Neuronal stem cell (in vitro differentiated cells): ENCODE results near the gene CRHR1.

Experiments
- DNase-seq: peaks from one replicate; pipeline ENCODE4 v3.0.0-alpha.2; 2013; ENCODE audit warnings: low spot score
- H2AFZ ChIP-seq: one replicate; pipeline ENCODE4 v1.6.1; 2013; ENCODE audit warnings: mild to moderate bottlenecking, low read length, inconsistent platforms
- H2AK5ac ChIP-seq: 2 replicates; pipeline ENCODE4 v1.6.1; 2013; ENCODE audit warnings: low read depth, mild to moderate bottlenecking, inconsistent platforms, low read length, moderate library complexity, mixed read lengths
- H2BK120ac ChIP-seq: 2 replicates; pipeline ENCODE4 v1.6.1; 2013; ENCODE audit warnings: low read depth, mild to moderate bottlenecking, inconsistent platforms, low read length, moderate library complexity, mixed read lengths
- H2BK12ac ChIP-seq: one replicate; pipeline ENCODE4 v1.6.1; 2013; ENCODE audit warnings: low read length, inconsistent platforms
- H2BK15ac ChIP-seq: 2 replicates; pipeline ENCODE4 v1.6.1; 2013; ENCODE audit warnings: mild to moderate bottlenecking, low read length, inconsistent platforms, mixed read lengths
- H2BK5ac ChIP-seq: one replicate; pipeline ENCODE4 v1.6.1; 2013; ENCODE audit warnings: inconsistent platforms, mild to moderate bottlenecking, low read length, moderate library complexity
- H3K14ac ChIP-seq: one replicate; pipeline ENCODE4 v1.6.1; 2013; ENCODE audit warnings: low read length, inconsistent platforms
- H3K18ac ChIP-seq: 2 replicates; pipeline ENCODE4 v1.6.1; 2013; ENCODE audit warnings: low read length, inconsistent platforms
- H3K23ac ChIP-seq: 2 replicates; pipeline ENCODE4 v1.6.1; 2013; ENCODE audit warnings: low read depth, mild to moderate bottlenecking, mixed read lengths, low read length, inconsistent platforms; ENCODE audit not compliant: poor library complexity
- H3K27ac ChIP-seq: replicated peaks from 3 replicates; pipeline ENCODE4 v1.5.1; 2013; ENCODE audit warnings: low read length, inconsistent platforms
- H3K27me3 ChIP-seq, 3 experiments: 2 replicates each; pipeline ENCODE4 v1.6.1; 2013; ENCODE audit warnings: low read length in 3 of 3, mild to moderate bottlenecking in 2 of 3, inconsistent platforms in 1 of 3, low read depth in 1 of 3, mixed read lengths in 1 of 3, moderate library complexity in 1 of 3; ENCODE audit not compliant: control insufficient read depth in 3 of 3, insufficient read depth in 3 of 3
- H3K36me3 ChIP-seq, 2 donors: replicated peaks in 1 of 2; 2 replicates each; pipeline ENCODE4 v1.6.1; 2013; ENCODE audit warnings: low read length in 2 of 2; ENCODE audit not compliant: control insufficient read depth in 2 of 2, insufficient read depth in 2 of 2
- H3K4ac ChIP-seq: 2 replicates; pipeline ENCODE4 v1.6.1; 2013; ENCODE audit warnings: inconsistent platforms, mild to moderate bottlenecking, low read length, moderate library complexity
- H3K4me1 ChIP-seq, 2 donors: 1 replicate in 1 of 2; 2 replicates in 1 of 2; pipeline ENCODE4 v1.6.1; 2013; ENCODE audit warnings: low read length in 2 of 2, low read depth in 1 of 2; ENCODE audit not compliant: control insufficient read depth in 2 of 2, insufficient read depth in 1 of 2
- H3K4me2 ChIP-seq: one replicate; pipeline ENCODE4 v1.6.1; 2013; ENCODE audit warnings: mild to moderate bottlenecking, low read length, inconsistent platforms; ENCODE audit not compliant: insufficient read depth, poor library complexity, severe bottlenecking
- H3K4me3 ChIP-seq, 2 donors: 2 replicates each; pipeline ENCODE4 v1.5.1; 2013; ENCODE audit warnings: low read length in 2 of 2, mild to moderate bottlenecking in 2 of 2, inconsistent platforms in 1 of 2, moderate library complexity in 1 of 2
- H3K79me1 ChIP-seq: one replicate; pipeline ENCODE4 v1.6.1; 2013; ENCODE audit warnings: low read depth, mild to moderate bottlenecking, inconsistent platforms, low read length, moderate library complexity
- H3K9ac ChIP-seq: one replicate; pipeline ENCODE4 v1.6.1; 2013; ENCODE audit warnings: mild to moderate bottlenecking, low read depth, low read length, inconsistent platforms; ENCODE audit not compliant: poor library complexity
- H3K9me3 ChIP-seq, 2 donors: replicated peaks in 1 of 2; 2 replicates each; pipeline versions ENCODE3 to v1.6.1; 2013; ENCODE audit warnings: low read length in 2 of 2, mild to moderate bottlenecking in 2 of 2, inconsistent platforms in 1 of 2, low read depth in 1 of 2, mixed read lengths in 1 of 2, moderate library complexity in 1 of 2; ENCODE audit not compliant: control insufficient read depth in 2 of 2, insufficient read depth in 1 of 2
- H4K8ac ChIP-seq: one replicate; pipeline ENCODE4 v1.6.1; 2013; ENCODE audit warnings: low read depth, mild to moderate bottlenecking, inconsistent platforms, low read length, moderate library complexity
- H4K91ac ChIP-seq: one replicate; pipeline ENCODE4 v1.6.1; 2013; ENCODE audit warnings: low read length, low read depth, mild to moderate bottlenecking, inconsistent platforms; ENCODE audit not compliant: poor library complexity
- WGBS, 2 donors: extraction: QIAGEN DNeasy Blood & Tissue Kit; methylation state at CpG; one replicate each; pipeline ENCODE4 v1.1.7; 2013; ENCODE audit warnings: missing lambda C conversion rate in 2 of 2, mixed read lengths in 1 of 2; ENCODE audit not compliant: insufficient read length in 2 of 2, insufficient replicate concordance in 1 of 2; ENCODE audit errors: extremely low coverage in 2 of 2; 5-methylcytosine and 5-hydroxymethylcytosine counted together

CRHR1 gene

DNA sequence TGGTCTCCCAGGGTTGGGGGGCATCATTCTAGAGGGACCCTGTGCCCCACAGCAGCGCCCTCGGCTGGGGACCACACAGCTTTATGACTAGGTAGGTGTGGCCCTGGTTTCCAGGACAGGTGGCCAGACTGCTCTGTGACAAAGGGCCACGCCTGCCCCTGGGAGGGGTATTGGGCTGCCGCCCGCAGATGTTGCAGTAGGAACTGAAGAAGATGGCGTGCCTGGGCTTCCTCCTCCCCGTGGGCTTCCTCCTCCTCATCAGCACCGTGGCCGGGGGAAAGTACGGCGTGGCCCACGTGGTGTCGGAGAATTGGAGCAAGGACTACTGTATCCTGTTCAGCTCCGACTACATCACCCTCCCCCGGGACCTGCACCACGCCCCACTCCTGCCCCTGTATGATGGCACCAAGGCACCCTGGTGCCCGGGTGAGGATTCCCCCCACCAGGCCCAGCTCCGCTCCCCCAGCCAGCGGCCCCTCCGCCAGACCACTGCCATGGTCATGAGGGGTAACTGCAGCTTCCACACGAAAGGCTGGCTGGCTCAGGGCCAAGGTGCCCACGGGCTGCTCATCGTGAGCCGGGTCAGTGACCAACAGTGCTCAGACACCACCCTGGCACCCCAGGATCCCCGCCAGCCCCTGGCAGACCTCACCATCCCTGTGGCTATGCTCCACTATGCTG, 60.7 kb downstream of the CRHR1 start, which contains the start of gene SPPL2C:
SPPL2C (plus strand) TSS at position 187 of the 681 bp plus-strand sequence; CDS start at position 213, 26 bp downstream.
- Histone ChIP-seq H3K4me2 (no peak within 1 kb of the TSS), H3K9ac (no peak within 1 kb of the TSS), H2AK5ac (peak within 1 kb of the TSS; percentile 57), H3K4me1 (no peaks in the 10 kb centered on the region), H3K79me1 (no peaks in the 10 kb centered on the region), H3K4me3 (no peak within 1 kb of the TSS), H4K91ac (no peak within 1 kb of the TSS), H2BK12ac (no peak within 1 kb of the TSS), H3K23ac (peak within 1 kb of the TSS; percentile 13), H3K4ac (peak within 1 kb of the TSS; percentile 47), H4K8ac (peak within 1 kb of the TSS; percentile 68), H2BK5ac (no peak within 1 kb of the TSS), H3K36me3 (no peaks in the 10 kb centered on the region), H2BK15ac (no peak within 1 kb of the TSS), H2BK120ac (peak within 1 kb of the TSS; percentile 20), H3K14ac (no peak within 1 kb of the TSS), H3K9me3 (no peaks in the 10 kb centered on the region), H2AFZ (no peak within 1 kb of the TSS), H3K27ac (no peak within 1 kb of the TSS), H3K18ac (peak within 1 kb of the TSS; percentile 68), H3K27me3 (peaks cover 0 to 7% (median 0%) of the 10 kb centered on the region in 3 experiments)
- DNase-seq: no peak
- no CpG with 5 or more reads among the region's 25 CpGs for WGBS, 2 donors

DNA sequence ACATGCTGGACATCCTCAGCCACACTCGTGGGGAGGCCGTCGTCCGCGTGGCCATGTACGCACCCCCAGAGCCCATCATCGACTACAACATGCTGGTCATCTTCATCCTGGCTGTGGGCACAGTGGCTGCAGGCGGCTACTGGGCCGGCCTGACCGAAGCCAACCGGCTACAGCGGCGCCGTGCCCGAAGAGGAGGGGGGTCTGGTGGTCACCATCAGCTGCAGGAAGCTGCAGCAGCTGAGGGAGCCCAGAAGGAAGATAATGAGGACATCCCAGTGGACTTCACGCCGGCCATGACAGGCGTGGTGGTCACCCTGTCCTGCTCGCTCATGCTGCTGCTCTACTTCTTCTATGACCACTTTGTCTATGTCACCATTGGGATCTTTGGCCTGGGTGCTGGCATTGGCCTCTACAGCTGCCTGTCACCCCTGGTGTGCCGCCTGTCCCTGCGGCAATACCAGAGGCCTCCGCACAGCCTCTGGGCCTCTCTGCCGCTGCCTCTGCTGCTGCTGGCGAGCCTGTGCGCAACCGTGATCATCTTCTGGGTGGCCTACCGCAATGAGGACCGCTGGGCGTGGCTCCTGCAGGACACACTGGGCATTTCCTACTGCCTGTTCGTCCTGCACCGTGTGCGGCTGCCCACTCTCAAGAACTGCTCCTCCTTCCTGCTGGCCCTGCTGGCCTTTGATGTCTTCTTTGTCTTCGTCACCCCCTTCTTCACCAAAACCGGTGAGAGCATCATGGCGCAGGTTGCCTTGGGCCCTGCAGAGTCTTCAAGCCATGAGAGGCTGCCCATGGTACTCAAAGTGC, 61.5 kb downstream of the CRHR1 start:
- Histone ChIP-seq H2BK120ac (peak overlapping the region; percentile 62), H4K8ac (peak overlapping the region; percentile 68), H2BK12ac (no peak overlapping the region), H3K18ac (peak overlapping the region; percentile 68), H3K9ac (no peak overlapping the region), H2AFZ (no peak overlapping the region), H2BK5ac (no peak overlapping the region), H3K4me1 (no peaks in the 10 kb centered on the region), H3K23ac (peak overlapping the region; percentile 13), H2BK15ac (no peak overlapping the region), H2AK5ac (peak overlapping the region; percentile 57), H3K4me3 (no peak overlapping the region), H3K27me3 (peaks cover 0 to 7% (median 0%) of the 10 kb centered on the region in 3 experiments), H3K36me3 (no peaks in the 10 kb centered on the region), H3K14ac (no peak overlapping the region), H3K27ac (no peak overlapping the region), H3K4ac (peak overlapping the region; percentile 47), H3K9me3 (no peaks in the 10 kb centered on the region), H3K79me1 (no peaks in the 10 kb centered on the region), H4K91ac (no peak overlapping the region), H3K4me2 (no peak overlapping the region)
- no peak for DNase-seq
- no CpG with 5 or more reads among the region's 35 CpGs for WGBS, 2 donors

DNA sequence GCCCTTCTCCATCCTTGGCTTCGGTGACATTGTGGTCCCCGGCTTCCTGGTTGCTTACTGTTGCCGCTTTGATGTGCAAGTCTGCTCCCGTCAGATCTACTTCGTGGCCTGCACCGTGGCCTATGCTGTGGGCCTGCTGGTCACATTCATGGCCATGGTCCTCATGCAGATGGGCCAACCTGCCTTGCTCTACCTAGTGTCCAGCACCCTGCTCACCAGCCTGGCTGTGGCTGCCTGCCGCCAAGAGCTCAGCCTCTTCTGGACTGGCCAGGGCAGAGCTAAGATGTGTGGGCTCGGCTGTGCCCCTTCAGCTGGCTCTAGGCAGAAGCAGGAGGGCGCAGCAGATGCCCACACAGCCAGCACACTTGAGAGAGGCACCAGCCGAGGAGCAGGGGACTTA, 62.1 kb downstream of the CRHR1 start:
- no peak overlapping the region for H2BK15ac ChIP-seq
- H3K18ac ChIP-seq: peak overlapping the region; percentile 74
- no peak overlapping the region for H3K27ac ChIP-seq
- H2AK5ac ChIP-seq: no peak overlapping the region
- WGBS, 2 donors: no CpG with 5 or more reads among the region's 10 CpGs
- no peaks in the 10 kb centered on the region for H3K9me3 ChIP-seq
- no peak overlapping the region for H3K4me3 ChIP-seq
- H3K79me1 ChIP-seq: no peaks in the 10 kb centered on the region
- H2AFZ ChIP-seq: no peak overlapping the region
- no peak overlapping the region for H3K9ac ChIP-seq
- H4K8ac ChIP-seq: no peak overlapping the region
- peaks cover 0 to 4% (median 0%) of the 10 kb centered on the region in 3 experiments for H3K27me3 ChIP-seq
- no peak overlapping the region for H2BK12ac ChIP-seq
- H3K4ac ChIP-seq: no peak overlapping the region
- H3K4me1 ChIP-seq: no peaks in the 10 kb centered on the region
- no peak overlapping the region for H4K91ac ChIP-seq
- peak overlapping the region; percentile 82 for H3K23ac ChIP-seq
- H2BK120ac ChIP-seq: peak overlapping the region; percentile 62
- H2BK5ac ChIP-seq: no peak overlapping the region
- no peak for DNase-seq
- H3K14ac ChIP-seq: no peak overlapping the region
- H3K36me3 ChIP-seq: no peaks in the 10 kb centered on the region
- no peak overlapping the region for H3K4me2 ChIP-seq

DNA sequence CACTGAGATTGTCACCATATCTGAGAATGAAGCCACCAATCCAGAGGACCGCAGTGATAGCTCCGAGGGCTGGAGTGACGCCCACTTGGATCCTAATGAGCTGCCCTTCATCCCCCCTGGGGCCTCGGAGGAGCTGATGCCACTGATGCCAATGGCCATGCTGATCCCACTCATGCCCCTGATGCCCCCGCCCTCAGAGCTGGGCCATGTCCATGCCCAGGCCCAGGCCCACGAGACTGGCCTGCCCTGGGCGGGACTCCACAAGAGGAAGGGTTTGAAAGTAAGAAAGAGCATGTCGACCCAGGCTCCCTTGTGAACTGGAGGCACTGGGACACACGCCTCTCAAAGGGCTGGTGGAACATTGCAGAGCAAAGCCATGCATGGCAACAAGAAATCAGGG, 62.5 kb downstream of the CRHR1 start:
- H3K4ac ChIP-seq: no peak overlapping the region
- H2AFZ ChIP-seq: no peak overlapping the region
- no peaks in the 10 kb centered on the region for H3K4me1 ChIP-seq
- no peak overlapping the region for H2BK12ac ChIP-seq
- H4K8ac ChIP-seq: no peak overlapping the region
- H3K9me3 ChIP-seq: no peaks in the 10 kb centered on the region
- no peak overlapping the region for H3K9ac ChIP-seq
- H3K27me3 ChIP-seq: peaks cover 0 to under 1% (median 0%) of the 10 kb centered on the region in 3 experiments
- no peak overlapping the region for H4K91ac ChIP-seq
- H3K23ac ChIP-seq: peak overlapping the region; percentile 6
- no peak overlapping the region for H3K27ac ChIP-seq
- no peak overlapping the region for H3K4me2 ChIP-seq
- no peak overlapping the region for H2BK5ac ChIP-seq
- no peak overlapping the region for H3K18ac ChIP-seq
- WGBS, 2 donors: no CpG with 5 or more reads among the region's 9 CpGs
- no peak overlapping the region for H2AK5ac ChIP-seq
- DNase-seq: no peak
- H3K14ac ChIP-seq: no peak overlapping the region
- no peaks in the 10 kb centered on the region for H3K79me1 ChIP-seq
- no peak overlapping the region for H2BK15ac ChIP-seq
- H3K4me3 ChIP-seq: no peak overlapping the region
- H2BK120ac ChIP-seq: no peak overlapping the region
- no peaks in the 10 kb centered on the region for H3K36me3 ChIP-seq
